LNCaP clone FGC (cell line): ENCODE data around the gene SSTR5.

Experiments
- DNase-seq: peaks from one replicate; pipeline ENCODE4 v3.0.0-alpha.2; 2011; ENCODE audit warnings: low read depth
- H3K4me3 ChIP-seq: 2 replicates; pipeline ENCODE4 v1.5.1; 2011; ENCODE audit warnings: mild to moderate bottlenecking, low read depth, low read length, control low read depth
- TF ChIP-seq, protein P1 (sequence below): IDR thresholded peaks from 2 replicates; pipeline ENCODE4 v1.5.1; 2012; ENCODE audit warnings: mild to moderate bottlenecking; ENCODE audit not compliant: control insufficient read depth, insufficient read depth; ENCODE audit errors: extremely low read depth

SSTR5 gene

GRCh38 chr16:1039762-1040161 lies 32.8 kb upstream of the SSTR5 start:
- H3K4me3 ChIP-seq, result no peak overlapping the region
- DNase-seq, result no peak
- TF ChIP-seq, protein P1, sequence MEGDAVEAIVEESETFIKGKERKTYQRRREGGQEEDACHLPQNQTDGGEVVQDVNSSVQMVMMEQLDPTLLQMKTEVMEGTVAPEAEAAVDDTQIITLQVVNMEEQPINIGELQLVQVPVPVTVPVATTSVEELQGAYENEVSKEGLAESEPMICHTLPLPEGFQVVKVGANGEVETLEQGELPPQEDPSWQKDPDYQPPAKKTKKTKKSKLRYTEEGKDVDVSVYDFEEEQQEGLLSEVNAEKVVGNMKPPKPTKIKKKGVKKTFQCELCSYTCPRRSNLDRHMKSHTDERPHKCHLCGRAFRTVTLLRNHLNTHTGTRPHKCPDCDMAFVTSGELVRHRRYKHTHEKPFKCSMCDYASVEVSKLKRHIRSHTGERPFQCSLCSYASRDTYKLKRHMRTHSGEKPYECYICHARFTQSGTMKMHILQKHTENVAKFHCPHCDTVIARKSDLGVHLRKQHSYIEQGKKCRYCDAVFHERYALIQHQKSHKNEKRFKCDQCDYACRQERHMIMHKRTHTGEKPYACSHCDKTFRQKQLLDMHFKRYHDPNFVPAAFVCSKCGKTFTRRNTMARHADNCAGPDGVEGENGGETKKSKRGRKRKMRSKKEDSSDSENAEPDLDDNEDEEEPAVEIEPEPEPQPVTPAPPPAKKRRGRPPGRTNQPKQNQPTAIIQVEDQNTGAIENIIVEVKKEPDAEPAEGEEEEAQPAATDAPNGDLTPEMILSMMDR, result no peak

DNA sequence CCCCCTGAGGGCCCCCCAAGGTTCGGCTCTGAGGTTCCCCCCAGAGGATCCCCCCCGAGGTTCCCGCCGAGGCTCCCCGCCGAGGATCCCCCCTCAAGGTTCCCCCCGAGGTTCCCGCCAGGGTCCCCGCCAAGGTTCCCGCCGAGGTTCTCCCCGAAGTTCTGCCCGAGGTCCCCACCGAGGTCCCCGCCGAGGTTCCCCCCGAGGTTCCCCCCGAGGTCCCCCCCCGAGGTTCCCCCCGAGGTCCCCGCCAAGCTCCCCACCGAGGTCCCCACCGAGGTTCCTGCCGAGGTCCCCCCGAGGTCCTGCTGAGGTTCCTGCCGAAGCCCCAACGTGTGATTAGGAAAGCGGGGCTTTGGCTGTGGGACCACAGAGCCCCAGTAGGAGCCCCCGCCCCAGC lies 32.2 kb upstream of the SSTR5 start:
- no peak overlapping the region for H3K4me3 ChIP-seq
- TF ChIP-seq, protein P1, result no peak
- no peak for DNase-seq

DNA sequence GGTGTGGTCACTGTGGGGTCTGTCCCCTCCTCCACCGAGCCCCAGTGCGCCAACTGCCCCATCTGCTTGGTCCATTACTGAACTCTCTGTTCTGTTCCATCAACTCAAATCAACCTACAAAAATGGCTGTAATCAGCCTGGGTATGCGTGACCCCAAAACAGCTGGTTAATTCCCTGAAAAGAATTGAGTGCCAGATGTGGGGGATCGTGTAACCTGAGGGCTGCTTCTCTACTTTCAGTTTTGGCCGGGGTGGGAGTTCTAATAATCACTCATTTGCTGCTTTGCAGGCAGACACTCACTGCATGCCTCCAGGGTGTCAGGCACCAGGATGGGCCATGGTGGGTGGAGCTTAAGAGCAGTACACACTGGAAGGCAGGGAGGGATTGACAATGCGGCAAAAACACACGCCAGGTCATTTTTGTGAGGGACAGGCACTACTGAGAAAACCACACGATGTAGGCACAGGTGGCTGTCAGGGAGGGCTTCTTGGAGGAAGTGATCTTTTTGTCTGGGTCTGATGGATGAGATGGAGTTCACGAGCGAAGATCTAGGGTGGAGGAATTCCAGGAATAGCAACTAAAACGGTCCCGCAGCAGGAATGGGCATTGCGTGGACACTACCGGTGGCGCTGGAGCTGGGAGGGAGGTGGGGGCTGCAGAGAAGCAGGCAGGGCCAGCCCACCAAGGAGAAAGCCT lies 30.4 kb upstream of the SSTR5 start:
- no peak for DNase-seq
- TF ChIP-seq, protein P1, result no peak

DNA sequence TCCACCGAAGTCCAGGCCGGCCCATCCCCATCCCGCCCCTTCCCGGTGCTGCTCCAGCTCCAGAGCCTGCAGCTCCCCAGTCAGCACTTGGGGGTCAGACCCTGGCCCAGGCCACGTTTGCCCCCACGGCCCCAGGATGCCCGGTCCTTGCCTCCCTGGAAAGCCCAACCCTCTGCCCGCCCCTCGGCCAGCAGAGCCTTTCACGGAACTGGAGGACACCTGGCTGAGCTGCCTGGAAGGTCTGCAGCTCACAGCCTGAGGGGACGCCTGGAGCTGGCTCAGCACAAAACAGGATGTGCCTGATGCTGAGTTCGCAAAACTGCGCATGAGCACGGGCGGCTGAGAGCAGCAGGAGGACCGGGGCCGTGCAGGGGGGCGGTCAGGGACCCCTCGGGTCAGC lies 29.7 kb upstream of the SSTR5 start:
- TF ChIP-seq, protein P1, result no peak
- DNase-seq, result no peak
- H3K4me3 ChIP-seq, result no peak overlapping the region

More for the DNA sequence above, 30.4 kb upstream of the SSTR5 start:
- no peak overlapping the region for H3K4me3 ChIP-seq

- no peak overlapping the region for H3K4me3 ChIP-seq
- no peak for DNase-seq
- TF ChIP-seq, protein P1, result no peak
These were observed 28.6 kb upstream of the SSTR5 start for GRCh38 chr16:1043881-1044451.

- no peak overlapping the region for H3K4me3 ChIP-seq
- TF ChIP-seq, protein P1, result no peak
- no peak for DNase-seq
These were observed 27.9 kb upstream of the SSTR5 start for GRCh38 chr16:1044460-1045309.
